Gastroesophageal sphincter (tissue), 4 donors: Measurements from ENCODE around the gene KCTD17. TPM values are rescaled to one million over a fixed set of nuclear protein-coding genes. Genes with fewer than 3 reads are reported as not detected.

Experiments used
- ATAC-seq: fragments of 150-250 bp; one replicate; pipeline ENCODE4 v1.9.1; 2016; ENCODE audit warnings: mild to moderate bottlenecking, moderate library complexity
- H3K27ac ChIP-seq, 4 donors: fragments of 200-600 bp; sonication (generic) in 3 of 4; 1 replicate in 3 of 4; 2 replicates in 1 of 4; pipeline ENCODE4 v1.5.1; 2016 to 2019
- H3K27me3 ChIP-seq: fragments of 200-600 bp; sonication (generic); one replicate; pipeline ENCODE4 v1.5.1; 2019
- H3K36me3 ChIP-seq, 2 donors: fragments of 200-600 bp; sonication (generic); one replicate each; pipeline ENCODE4 v1.5.1; 2019; ENCODE audit warnings: control low read depth in 1 of 2
- H3K4me1 ChIP-seq, 3 donors: fragments of 200-600 bp; sonication (generic); 1 replicate in 2 of 3; 2 replicates in 1 of 3; pipeline ENCODE4 v1.5.1; 2016 to 2019; ENCODE audit warnings: control low read depth in 2 of 3
- H3K4me3 ChIP-seq, 2 donors: fragments of 200-600 bp; sonication (generic); one replicate each; pipeline ENCODE4 v1.5.1; 2019; ENCODE audit warnings: mild to moderate bottlenecking in 1 of 2, moderate library complexity in 1 of 2
- H3K9me3 ChIP-seq, 3 donors: fragments of 200-600 bp; sonication (generic); one replicate each; pipeline ENCODE4 v1.5.1; 2017 to 2019; ENCODE audit warnings: control low read depth in 2 of 3
- EP300 ChIP-seq: sonication (generic); formaldehyde crosslinking; IDR thresholded peaks from one replicate; pipeline ENCODE4 v1.6.1; 2017; ENCODE audit warnings: antibody characterized with exemption, mild to moderate bottlenecking
- POLR2A ChIP-seq, 2 donors: fragments of 450-650 bp; IDR thresholded peaks; one replicate each; pipeline ENCODE4 v1.6.1; 2017; ENCODE audit warnings: antibody characterized with exemption in 2 of 2, mild to moderate bottlenecking in 2 of 2, moderate library complexity in 1 of 2
- POLR2AphosphoS5 ChIP-seq: sonication (generic); formaldehyde crosslinking; IDR thresholded peaks from one replicate; pipeline ENCODE4 v1.6.1; 2017; ENCODE audit warnings: antibody characterized with exemption
- WGBS, 2 donors: methylation state at CpG; one replicate each; pipeline ENCODE4 v1.1.5; 2018; ENCODE audit warnings: low coverage in 1 of 2; 5-methylcytosine and 5-hydroxymethylcytosine counted together
- total RNA-seq, 4 donors: library from RNA; depleted of rRNA; stranded (reverse); fragments of >200 nt; gene quantifications; one replicate each; pipeline ENCODE4 v1.1.0, GENCODE V29; 2016
- TF ChIP-seq, protein P1 (sequence below), 4 experiments: fragments of 200-600 bp in 2 of 4; fragments of 450-650 bp in 2 of 4; sonication (generic) in 1 of 4; IDR thresholded peaks; one replicate each; pipeline ENCODE4 v1.5.1; 2017 to 2019; ENCODE audit warnings: antibody characterized with exemption in 4 of 4, mild to moderate bottlenecking in 2 of 4, moderate library complexity in 2 of 4

Gene KCTD17
- total RNA-seq, 4 donors from 2014 or later = 23.3 to 33.2 (median 29.3) TPM

- no peaks in the 10 kb centered on the region for H3K9me3 ChIP-seq
Measured at GRCh38 chr22:37043209-37043827, 8.2 kb upstream of the KCTD17 start.

GRCh38 chr22:37043828-37044538 is 7.6 kb upstream of the KCTD17 start:
- Histone ChIP-seq H3K27me3 (peaks cover 24% of the 10 kb centered on the region), H3K27ac (no peak overlapping the region), H3K9me3 (no peaks in the 10 kb centered on the region), H3K4me3 (no peak overlapping the region), H3K36me3 (no peaks in the 10 kb centered on the region), H3K4me1 (no peaks in the 10 kb centered on the region)
- TF ChIP-seq, protein P1, sequence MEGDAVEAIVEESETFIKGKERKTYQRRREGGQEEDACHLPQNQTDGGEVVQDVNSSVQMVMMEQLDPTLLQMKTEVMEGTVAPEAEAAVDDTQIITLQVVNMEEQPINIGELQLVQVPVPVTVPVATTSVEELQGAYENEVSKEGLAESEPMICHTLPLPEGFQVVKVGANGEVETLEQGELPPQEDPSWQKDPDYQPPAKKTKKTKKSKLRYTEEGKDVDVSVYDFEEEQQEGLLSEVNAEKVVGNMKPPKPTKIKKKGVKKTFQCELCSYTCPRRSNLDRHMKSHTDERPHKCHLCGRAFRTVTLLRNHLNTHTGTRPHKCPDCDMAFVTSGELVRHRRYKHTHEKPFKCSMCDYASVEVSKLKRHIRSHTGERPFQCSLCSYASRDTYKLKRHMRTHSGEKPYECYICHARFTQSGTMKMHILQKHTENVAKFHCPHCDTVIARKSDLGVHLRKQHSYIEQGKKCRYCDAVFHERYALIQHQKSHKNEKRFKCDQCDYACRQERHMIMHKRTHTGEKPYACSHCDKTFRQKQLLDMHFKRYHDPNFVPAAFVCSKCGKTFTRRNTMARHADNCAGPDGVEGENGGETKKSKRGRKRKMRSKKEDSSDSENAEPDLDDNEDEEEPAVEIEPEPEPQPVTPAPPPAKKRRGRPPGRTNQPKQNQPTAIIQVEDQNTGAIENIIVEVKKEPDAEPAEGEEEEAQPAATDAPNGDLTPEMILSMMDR (IDR thresholded peaks at IDR 0.05) = peak in 3 of 4 experiments; percentile 2 to 62 (median 42)
- no peak for TF ChIP-seq EP300
- WGBS, 2 donors = 28 to 47% methylated on average over 5 of the region's 17 CpGs
- ATAC-seq = peak; percentile 58

More at GRCh38 chr22:37043209-37043827, 8.2 kb upstream of the KCTD17 start:
- peaks cover 30% of the 10 kb centered on the region for H3K27me3 ChIP-seq
- no peak overlapping the region for H3K4me3 ChIP-seq
- H3K4me1 ChIP-seq = no peaks in the 10 kb centered on the region
- H3K36me3 ChIP-seq = no peaks in the 10 kb centered on the region
- no peak overlapping the region for H3K27ac ChIP-seq
- TF ChIP-seq POLR2AphosphoS5 = no peak
- no peak for TF ChIP-seq POLR2A (IDR thresholded peaks at IDR 0.05)
- TF ChIP-seq EP300 = no peak
- TF ChIP-seq, protein P1 (IDR thresholded peaks at IDR 0.05) = no peak
- no peak for ATAC-seq
- 54 to 60% methylated on average over 2 to 3 of the region's 7 CpGs for WGBS, 2 donors

GRCh38 chr22:37044634-37045625 is 6.6 kb upstream of the KCTD17 start:
- ATAC-seq = no peak
- no peak overlapping the region for H3K4me3 ChIP-seq
- H3K36me3 ChIP-seq = no peaks in the 10 kb centered on the region
- no peaks in the 10 kb centered on the region for H3K9me3 ChIP-seq
- WGBS, 2 donors = 65 to 83% methylated on average over 3 to 6 of the region's 9 CpGs
- H3K27me3 ChIP-seq = peaks cover 21% of the 10 kb centered on the region
- H3K4me1 ChIP-seq = no peaks in the 10 kb centered on the region
- no peak overlapping the region for H3K27ac ChIP-seq
- TF ChIP-seq POLR2A (IDR thresholded peaks at IDR 0.05) (no peak), EP300 (no peak)

GRCh38 chr22:37045958-37046357 is 5.6 kb upstream of the KCTD17 start:
- WGBS, 2 donors = 25 to 40% methylated on average over 3 to 4 of the region's 4 CpGs

More at GRCh38 chr22:37045958-37046357, 5.6 kb upstream of the KCTD17 start:
- TF ChIP-seq POLR2A (IDR thresholded peaks at IDR 0.05) (no peak), EP300 (no peak), POLR2AphosphoS5 (no peak)
- TF ChIP-seq, protein P1 (IDR thresholded peaks at IDR 0.05) = peak in 1 of 4 experiments; percentile 22
- ATAC-seq = no peak
- Histone ChIP-seq H3K4me3 (no peak overlapping the region), H3K36me3 (no peaks in the 10 kb centered on the region), H3K27ac (no peak overlapping the region), H3K9me3 (no peaks in the 10 kb centered on the region), H3K27me3 (peaks cover 21% of the 10 kb centered on the region), H3K4me1 (peaks cover 0 to 1% (median 0%) of the 10 kb centered on the region in 3 donors)
